Heart left ventricle (tissue), 13 donors: ENCODE results near the gene MAPKAP1.

Experiments used
- CTCF ChIP-seq, 12 donors: fragments of 200-600 bp; sonication (generic) in 4 of 12; IDR thresholded peaks; one replicate each; pipeline versions ENCODE4 v1.5.0 to v1.8.0; 2018 to 2022; ENCODE audit warnings: antibody characterized with exemption in 12 of 12, mild to moderate bottlenecking in 5 of 12
- POLR2A ChIP-seq, 2 donors: fragments of 450-650 bp; IDR thresholded peaks; one replicate each; pipeline ENCODE4 v1.6.1; 2017; ENCODE audit warnings: antibody characterized with exemption in 2 of 2, mild to moderate bottlenecking in 2 of 2, moderate library complexity in 2 of 2
- donor health status: ischemic (EF 13 %, LVEDD 7.1; RV severe dilation, severe dysfunction).
- donor health status: DM: no; HTN: yes; CAD: no.
- donor health status: DM: no; HTN: no; CAD: no.
- donor health status: ischemic (EF 25% LVEDD 6.9; RV normal size, moderate dysfunction).
- donor health status: ischemic (EF 25% LVEDD 5.7; RV mildly dilated, moderate dysfunction).
- donor health status: ischemic (EF 35%, LVEDD 5.7; RV mildly dilated, moderate dysfunction).
- donor health status: nonischemic (EF 11% LVEDD 7.7; RV severe dilation, severe dysfunction).
- donor health status: DM: yes; HTN: yes; CAD: no.
- donor health status: PGD.
- donor health status: ischemic (EF 29% LVEDD 5.4; RV normal size, mild dysfunction).
- donor health status: nonischemic (EF 23%, LVEDD 6.1; RV moderate dilation, normal function).

GRCh38 chr9:125468646-125469045, 238.4 kb downstream of the MAPKAP1 start:
- no peak for TF ChIP-seq CTCF (IDR thresholded peaks at IDR 0.05)
- TF ChIP-seq POLR2A (IDR thresholded peaks at IDR 0.05) = no peak
